HG03432 (cell line): Measurements from ENCODE around the gene NASP.

Experiments
- ATAC-seq: cut with Tn5 transposase; IDR thresholded peaks from one replicate; pipeline ENCODE4 v1.9.1; 2021; ENCODE audit warnings: mild to moderate bottlenecking, moderate library complexity; ENCODE audit not compliant: unreplicated experiment

Gene NASP

DNA sequence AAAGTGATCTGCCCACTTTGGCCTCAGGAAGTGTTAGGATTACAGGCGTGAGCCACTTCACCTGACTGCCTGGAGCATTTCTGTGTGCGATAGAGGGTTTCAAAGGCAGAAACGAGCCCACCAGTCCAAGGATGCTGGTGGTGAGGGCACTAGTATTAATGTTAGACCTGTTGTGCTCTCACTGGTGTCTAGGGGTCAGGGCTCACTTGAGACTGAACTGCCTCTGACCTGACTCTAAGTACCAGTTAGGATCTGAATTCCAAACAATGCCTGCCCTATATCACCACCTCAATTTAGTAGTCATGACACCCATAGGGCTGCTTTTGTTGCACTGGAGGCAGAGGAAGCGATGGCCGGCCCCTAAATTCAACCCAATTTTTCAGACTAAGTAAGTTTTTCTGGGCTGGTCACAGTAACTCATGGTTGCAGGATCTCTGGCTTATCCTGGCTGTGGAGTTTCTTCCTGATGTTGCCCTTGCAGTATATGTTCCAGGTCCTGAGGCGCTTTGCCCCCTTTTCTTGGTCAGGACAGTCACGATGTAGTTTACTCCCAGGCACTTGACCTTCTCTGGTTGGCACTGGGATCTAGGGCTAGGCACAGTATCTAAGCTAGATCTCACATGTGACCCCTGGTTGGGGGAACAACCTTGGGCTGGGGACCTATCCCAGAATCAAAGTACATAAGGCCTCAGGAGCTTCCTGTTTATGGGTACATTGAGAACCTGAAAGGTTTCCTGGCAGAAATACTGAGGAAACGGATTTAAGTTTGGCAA lies 35.5 kb downstream of the NASP start:
- ATAC-seq: no peak

DNA sequence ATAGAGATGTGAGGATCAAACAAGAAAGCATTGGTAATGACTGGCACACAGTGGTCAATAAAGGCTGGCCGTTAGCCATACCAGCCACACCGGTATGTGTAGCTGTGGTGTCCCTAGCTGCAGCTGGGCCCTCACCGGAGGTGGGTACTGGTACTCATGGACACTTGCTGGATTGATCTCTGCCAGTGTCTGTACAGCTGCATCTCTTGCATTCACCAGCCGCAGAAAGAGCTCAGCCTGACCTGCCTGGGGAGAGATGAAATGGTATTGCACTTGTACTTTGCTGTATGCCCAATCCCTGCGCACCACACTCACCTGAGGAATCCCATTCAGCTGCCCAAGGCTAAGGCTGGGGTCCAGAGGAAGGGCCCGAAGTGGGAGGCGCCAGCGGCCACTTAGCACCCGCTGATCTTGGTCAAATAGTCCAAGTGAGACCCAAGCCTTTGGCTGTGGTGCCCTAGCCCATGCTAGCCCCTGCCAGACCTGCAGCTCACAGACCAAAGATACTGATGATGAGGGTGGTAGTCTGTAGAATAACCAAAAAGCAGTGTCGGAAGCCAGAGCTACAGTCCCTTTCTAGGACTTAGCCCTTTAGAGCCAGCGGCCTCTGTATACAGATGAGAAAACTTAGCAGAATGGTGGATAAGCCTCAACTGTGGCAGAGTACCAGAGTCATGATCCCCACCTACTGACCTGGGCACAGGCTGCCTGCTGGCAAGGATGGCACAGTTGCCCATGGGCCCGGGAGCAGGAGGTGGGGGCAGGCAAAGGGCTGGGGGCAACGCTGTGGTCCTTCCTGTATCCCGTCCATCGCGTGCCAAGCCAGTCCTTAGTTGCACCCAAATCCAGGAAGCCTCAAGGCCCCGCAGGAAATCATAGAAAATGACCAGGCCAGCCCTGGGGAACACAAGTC lies 37.0 kb downstream of the NASP start:
- ATAC-seq: no peak

DNA sequence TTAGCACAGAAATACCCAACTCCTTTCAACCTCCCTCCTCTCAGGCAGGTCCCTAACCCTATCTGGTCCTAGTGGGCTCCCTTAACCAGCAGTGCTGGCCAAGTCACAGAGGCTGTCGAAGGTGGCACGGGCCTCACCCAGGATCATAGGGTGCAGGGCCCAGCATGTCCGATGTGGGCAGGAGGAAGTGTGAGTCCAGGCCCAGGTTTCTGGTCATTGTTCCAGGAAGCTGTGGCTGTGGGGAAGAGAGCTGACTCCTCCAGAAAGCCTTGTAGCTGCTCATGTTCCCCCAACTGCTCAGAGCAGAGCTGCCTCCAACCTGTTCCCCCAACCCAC lies 37.6 kb downstream of the NASP start:
- ATAC-seq: no peak

DNA sequence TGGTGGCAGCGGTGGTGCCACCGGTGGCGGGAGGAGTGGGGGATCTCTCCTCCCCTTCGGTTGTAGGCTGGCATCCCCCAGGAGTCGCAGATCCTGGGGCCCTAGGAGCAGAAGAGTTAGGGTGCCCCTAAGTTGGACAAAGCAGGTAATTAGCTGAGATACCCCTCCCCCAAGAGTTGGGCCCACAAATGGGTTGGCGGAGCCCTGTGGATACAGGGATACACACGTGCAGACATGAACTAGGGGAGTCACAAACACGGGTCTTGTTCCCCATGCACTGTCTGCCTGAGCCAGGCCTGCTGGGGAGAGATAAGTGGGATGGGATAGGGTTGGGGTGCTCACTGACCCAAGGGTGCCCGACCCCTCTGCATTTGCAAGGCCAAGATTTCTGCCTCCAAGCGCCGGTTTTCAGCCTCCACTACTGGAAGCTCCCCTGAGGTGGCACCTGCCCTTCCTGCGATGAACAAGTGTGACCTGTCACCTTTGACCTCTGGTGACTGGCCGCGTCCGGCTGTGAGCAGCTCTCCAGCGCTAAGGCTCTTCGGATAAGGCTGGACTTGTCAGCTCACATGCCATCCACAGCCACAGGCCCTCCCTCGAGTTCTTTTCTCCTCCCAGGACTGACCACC lies 38.2 kb downstream of the NASP start:
- ATAC-seq: no peak

DNA sequence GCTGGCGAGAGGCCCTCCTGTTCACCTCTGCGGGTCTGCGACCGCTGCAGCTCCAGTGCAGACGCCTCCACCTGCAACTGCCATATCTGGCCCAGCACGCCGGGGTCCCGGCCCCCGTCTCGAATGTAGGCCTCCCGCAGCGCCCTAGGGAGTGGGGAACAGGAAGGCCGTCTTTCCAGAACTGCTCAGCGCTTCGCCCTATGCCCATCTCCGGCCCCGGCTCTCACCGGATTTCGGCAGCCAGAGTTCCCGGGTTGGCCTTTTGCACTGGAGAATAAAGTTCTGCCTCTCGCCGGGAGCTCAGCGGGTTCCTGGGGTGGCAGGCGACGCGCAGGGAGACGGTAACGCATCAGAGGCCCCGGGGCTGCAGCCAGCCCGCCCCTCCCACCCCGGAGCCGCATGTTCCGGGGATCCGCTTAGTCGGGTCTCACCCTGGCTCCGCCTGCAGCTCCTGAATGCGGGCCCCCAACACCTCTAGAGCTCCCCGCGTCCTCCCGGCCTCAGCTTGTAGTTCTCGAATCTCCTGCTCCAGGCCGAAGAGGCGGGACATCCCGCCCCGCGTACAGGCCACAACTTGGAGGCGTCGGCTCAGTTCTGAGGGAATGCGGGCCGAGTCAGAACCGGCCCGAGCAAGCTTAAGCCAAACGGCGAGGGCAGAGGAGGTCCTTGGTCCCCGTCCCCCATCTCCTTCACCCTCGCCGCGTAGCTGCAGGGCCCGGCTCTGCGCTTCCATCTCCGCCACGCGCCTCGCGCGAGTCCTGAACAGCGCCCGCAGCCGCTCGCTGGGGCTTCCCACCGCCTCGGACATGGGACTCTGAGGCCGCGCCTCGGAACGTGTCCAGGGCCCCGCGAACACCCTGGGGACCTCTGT lies 38.9 kb downstream of the NASP start:
- no peak for ATAC-seq

DNA sequence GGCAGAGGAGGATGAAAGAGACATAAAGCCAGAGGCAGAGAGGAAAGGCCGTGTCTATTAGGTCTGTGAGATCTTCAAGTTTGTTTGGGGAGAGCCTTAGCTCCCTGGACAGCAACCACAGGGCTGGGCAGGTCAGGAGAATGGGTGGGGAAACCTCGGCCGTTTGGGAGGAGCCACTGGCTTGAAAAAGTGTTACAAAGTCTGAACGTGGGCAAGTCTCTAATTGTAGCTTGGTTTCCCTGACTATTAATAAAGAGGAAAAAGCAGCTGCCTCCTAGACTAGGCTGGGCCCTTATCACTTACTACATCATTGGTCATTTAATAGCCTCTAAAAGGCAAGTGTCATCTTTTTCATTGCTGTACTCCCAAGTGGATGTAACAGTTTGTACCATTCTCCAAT lies 40.1 kb downstream of the NASP start, which contains the start of gene CCDC17:
Gene CCDC17, minus strand, starts transcription at position 83 of the 400 bp plus-strand sequence. CDS start 145 bp downstream, outside the sequence.
- no peak for ATAC-seq

DNA sequence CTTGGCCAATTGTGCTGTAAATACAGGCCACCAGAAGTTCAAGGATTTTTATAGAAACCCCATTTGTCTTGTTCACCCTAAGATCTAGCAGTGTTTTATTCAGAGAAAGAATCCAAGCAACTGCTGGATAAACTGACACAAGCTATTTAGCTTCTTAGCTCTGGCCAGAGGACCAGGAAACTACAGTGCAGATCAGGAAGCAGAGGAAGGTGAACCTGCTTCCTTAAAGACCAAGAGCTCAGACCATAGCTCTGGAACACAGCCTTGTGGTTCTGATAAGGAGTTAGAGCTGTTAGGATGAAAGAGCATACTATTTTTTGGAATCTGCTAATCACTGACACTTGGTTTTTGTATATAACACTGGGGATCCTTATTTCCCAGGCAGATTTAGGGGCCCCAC lies 45.2 kb downstream of the NASP start:
- ATAC-seq: no peak

DNA sequence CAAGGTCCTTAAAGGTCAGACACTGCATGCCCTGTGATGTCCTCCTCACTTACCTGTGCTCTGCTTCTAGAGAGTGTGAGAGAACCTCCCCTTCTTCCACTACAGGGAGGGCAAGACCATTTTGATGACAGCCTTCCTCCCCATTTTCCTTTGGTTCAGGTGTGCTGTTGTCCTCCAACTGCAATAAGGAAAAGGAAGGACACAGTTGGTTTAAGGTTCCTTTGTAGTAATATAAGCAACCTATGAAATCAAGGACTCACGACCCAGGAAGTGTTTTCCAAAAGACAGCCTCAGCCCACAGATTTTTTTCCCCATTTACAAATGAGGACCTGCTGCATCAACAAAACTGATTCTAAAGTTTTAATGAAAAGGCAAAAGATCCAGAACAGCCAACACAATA lies 46.6 kb downstream of the NASP start:
- ATAC-seq: no peak

DNA sequence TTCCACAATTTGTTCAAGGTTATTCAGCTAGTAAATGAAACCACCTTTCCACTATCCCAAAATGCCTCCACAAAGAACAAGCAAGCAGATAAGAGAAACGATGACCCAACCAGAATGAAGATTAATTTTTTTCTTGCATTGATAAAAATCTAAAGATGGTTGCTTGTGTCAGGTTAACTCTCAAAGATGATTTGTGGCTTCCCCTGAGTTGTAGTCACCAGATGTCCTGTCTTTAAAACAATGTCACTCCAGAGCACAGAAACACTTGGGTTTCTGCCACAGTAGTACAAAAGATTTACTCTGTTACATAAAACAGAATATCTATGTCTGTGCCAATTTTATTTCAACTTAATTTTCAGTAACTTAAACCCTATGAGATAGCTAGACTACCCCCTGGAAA lies 51.4 kb downstream of the NASP start:
- ATAC-seq: no peak

DNA sequence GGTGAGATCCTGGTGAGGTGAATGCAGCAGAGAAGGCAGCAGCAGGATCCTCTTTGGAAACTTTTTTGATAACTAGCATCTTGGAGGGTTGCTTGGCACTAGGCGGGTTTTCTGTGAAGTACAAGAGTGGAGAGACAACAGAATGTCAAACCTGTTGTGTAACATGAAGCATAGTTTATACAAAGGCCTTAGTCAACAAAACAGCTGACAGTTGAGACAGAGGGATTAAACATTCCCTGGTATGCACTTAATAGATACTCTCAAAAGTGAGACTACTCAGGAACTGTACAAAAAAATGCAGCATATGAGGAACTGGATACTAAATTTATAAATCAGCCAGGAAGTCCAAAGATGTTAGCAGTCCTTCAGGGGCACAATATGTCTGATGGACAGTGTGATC lies 56.5 kb downstream of the NASP start:
- no peak for ATAC-seq

DNA sequence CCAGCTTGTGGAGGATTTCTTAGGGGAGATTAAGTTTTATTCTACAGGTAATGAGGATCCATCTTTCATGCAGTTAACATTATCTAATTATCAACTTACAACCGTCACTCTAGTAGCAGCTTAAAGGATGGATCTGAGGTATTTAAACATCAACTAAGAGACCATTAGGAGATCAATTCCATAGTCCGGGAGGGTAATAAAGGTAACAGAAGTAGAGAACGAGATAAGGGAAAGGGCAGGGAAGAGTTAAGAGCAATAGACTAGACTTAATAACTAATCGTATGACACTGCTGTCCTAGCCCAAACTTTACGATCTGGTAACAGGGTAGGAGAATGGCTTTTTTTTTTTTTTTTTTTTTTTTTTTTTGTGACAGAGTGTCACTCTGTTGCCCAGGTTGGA lies 59.5 kb downstream of the NASP start:
- no peak for ATAC-seq

DNA sequence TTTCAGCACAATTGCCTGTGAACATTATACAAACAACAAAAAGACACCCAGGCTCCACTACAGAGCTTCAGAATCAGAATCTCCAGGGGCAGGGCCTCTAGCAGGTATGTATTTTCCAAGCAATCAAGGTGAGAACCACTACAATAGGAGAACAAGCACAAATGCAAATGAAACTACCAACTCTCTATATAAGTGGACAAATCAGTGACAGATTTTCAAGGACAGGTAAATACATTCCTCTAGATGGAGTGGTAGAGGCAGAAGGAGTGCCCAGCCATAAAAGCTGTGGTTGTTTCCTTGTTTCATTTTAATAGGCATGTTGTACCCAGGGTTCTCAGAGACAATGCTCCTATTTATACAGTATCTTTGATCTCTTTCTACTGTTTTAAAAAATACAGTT lies 60.1 kb downstream of the NASP start:
- no peak for ATAC-seq

DNA sequence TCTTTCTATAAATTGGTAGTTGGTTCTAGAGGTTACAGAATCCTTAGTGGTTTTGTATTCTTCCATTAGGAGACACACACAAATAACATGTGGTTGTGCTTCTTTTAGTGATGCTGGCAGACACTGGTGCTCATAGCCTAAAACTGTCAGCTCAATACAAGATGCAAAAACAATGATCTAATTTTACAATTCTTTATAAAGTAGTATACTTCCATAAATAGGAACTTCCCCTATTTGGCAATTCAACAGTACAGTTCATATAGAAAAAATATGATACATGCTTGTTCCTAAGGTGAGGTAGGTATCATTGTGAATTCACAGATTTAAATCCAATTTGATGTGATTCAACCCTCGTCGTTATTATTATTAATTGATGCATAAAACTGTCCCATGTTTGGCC lies 60.8 kb downstream of the NASP start:
- ATAC-seq: no peak

DNA sequence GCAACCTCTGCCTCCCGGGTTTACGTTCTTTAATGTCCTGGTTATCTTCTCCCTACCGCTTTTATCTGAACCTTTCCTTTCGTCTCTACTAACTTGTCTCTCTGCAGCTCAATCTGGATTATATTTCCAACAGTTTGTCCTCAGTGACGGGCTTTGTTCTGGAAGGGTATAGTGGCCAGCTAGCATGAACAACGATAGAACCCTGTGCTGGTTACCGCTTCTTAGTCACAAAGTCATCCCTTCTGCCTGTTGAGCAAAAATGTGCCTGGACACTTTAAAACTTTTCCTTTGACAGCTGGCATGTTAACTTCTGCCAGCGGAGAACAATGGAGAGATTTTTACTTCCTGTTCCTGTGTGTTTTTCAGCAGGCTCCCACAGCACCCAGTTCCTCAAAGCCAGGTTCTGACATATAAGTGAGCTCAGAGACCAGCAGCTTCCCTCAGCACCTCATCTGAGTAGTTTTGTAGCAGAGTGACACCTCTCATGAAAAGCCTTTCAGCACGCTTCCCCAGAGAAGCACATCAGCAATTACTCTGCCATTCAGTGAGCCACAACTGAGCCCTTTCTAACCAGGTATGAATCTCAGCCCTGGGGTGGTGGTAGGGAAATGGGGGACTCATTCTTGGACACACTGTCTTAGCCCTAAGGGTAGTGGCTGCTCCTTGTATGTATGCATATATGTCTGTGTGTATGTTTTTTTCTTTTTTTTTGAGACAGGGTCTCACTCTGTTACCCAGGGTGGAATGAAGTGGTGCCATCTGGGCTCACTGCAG lies 63.6 kb downstream of the NASP start:
- no peak for ATAC-seq

DNA sequence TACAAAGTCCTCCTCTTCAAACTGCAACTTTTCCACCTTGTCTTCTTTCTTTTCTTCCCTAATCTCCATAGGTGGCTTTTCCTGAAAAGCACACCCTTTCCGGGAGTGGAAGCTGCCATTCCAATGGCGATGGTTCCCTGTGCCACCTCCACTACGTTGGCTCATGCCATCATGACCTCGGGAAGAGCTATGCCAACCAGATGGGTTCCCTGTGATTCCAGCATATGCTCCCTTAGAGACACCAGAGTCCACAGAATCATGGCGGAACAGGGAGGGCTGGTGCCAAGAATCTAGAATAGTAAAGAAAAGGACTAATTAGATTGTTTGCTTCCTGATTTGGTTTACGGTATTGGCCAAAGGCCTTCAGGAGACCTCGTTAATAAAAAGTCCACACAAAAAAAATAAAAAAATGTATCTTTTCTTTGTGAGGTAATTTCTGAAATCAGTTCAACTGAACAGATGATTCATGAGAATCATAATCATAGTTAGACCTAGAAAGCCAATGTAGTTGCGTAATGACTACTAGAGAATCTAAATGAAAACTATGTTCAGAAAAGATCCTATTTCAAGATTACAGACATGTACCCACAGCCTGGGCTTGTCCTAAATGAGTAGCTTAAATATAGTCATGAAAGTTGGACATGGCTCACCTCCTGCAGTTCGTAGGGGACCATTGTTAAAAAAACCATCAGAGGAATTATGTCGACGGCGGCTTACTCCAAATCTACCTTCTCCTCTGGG lies 70.9 kb downstream of the NASP start:
- ATAC-seq: no peak

DNA sequence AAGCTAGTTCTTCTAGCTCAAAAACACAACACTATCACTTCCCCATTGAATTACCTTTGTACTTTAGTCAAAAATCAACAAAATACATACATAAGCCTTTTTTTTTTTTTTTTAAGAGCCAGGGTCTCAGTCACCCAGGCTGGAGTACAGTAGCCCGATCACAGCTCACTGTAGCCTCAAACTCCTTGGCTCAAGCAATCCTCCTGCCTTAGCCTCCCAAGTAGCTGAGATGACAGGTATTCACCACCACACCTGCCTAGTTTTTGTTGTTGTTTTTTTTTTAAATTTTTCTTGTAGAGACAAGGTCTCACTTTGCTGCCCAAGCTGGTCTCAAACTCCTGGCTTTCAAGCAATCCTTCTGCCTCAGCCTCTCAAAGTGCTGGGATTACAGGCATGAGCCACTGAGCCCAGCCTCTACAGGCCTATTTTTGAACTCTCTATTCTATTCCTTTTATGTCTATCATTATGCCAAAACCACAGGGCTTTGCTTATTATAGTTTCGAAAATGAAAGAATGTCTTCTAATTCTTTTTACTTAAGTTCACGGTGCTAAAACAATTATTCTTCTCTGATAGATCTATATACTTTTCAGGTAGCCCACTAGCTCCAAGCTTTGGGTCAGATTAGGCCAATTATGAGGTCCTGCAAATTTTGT lies 72.9 kb downstream of the NASP start:
- no peak for ATAC-seq

DNA sequence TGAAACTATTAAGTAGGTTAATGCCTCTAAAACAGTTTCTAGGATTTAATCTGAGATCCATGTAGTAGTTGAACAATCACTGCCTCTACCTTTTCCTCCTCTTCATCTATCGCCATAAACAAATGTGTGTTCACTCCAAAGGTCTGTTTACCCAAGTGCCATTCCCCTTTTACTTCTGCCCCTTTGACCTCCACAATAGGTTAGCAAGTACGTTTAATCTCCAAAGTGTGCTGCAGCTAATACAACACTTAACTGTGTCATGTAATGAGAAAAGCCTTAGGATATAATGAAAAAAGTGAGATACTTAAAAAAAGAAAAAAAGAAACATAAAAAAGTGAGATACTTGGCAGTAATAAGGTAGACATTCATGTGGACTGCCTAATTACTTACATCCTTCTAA lies 74.3 kb downstream of the NASP start:
- no peak for ATAC-seq

DNA sequence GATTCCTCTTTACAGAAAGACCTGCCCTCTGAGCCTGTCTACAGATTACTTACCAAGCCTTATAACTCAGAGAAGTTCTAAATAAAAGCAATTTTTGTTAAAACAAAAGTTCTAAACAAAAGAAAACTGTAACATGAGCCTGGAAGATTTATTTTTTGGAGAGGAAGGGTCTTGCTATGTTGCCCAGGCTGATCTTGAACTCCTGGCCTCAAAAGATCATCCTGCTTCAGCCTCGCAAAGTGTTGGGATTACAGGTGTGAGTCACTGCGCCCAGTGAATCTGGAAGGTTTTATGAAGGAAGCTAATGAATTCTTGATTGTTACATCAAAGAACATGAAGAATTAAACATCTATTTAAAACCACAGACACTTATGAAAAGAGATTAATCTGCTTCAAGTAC lies 75.4 kb downstream of the NASP start:
- no peak for ATAC-seq

DNA sequence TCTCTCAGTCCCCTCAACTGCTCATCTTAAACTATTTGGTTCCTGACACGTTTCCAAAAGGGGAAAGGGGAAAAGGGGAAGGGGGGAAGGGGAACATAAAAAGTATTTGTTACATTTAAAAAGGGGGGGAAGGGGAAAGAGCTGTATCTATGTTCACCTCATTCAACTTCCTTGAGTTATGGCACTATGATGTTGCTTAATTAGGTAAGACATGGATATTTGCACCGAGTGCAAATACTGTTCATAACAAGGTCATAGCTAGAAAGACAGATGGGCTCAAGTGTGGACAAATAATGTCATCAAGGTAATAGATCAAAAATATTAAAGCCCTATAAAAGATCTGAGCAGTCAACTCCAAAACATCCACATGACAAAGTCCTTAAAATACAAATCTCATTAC lies 76.5 kb downstream of the NASP start:
- no peak for ATAC-seq
